Skeletal muscle tissue (tissue), 4 donors: ENCODE results near the gene TRABD2B. TPM values are rescaled to one million over a fixed set of nuclear protein-coding genes. Genes with fewer than 3 reads are reported as not detected.

Experiments used
- H3K27ac ChIP-seq: one replicate; pipeline ENCODE4 v1.7.0; 2013; ENCODE audit warnings: mild to moderate bottlenecking, low read depth, low read length, inconsistent platforms
- H3K27me3 ChIP-seq, 3 donors: one replicate each; pipeline ENCODE4 v1.7.0; 2013; ENCODE audit warnings: low read length in 3 of 3; ENCODE audit not compliant: control insufficient read depth in 3 of 3, insufficient read depth in 3 of 3
- H3K36me3 ChIP-seq, 3 donors: one replicate each; pipeline ENCODE4 v1.7.0; 2013; ENCODE audit warnings: low read length in 3 of 3; ENCODE audit not compliant: control insufficient read depth in 3 of 3, insufficient read depth in 3 of 3
- H3K4me1 ChIP-seq, 3 donors: one replicate each; pipeline ENCODE4 v1.7.0; 2013; ENCODE audit warnings: low read length in 3 of 3, mild to moderate bottlenecking in 3 of 3; ENCODE audit not compliant: control insufficient read depth in 3 of 3, insufficient read depth in 3 of 3
- H3K4me3 ChIP-seq, 3 donors: one replicate each; pipeline ENCODE4 v1.7.0; 2013; ENCODE audit warnings: low read length in 3 of 3
- H3K9ac ChIP-seq, 3 donors: one replicate each; pipeline ENCODE4 v1.7.0; 2013; ENCODE audit warnings: low read length in 3 of 3, mild to moderate bottlenecking in 3 of 3, moderate library complexity in 2 of 3, low read depth in 1 of 3
- H3K9me3 ChIP-seq, 3 donors: one replicate each; pipeline ENCODE4 v1.7.0; 2013; ENCODE audit warnings: low read length in 3 of 3; ENCODE audit not compliant: control insufficient read depth in 3 of 3
- total RNA-seq: library from RNA; depleted of rRNA; stranded (reverse); fragments of >200 nt; gene quantifications from one replicate; pipeline ENCODE4 v1.2.3, GENCODE V29; 2014
- donor health status: Osteomylitis.

Gene TRABD2B
- 0.52 TPM for total RNA-seq

- Histone ChIP-seq H3K4me3 (peak within 1 kb of the TSS; percentile 48 to 61 (median 51)), H3K9ac (peak within 1 kb of the TSS; percentile 16 to 60 (median 32)), H3K9me3 (no peaks in the 10 kb centered on the region), H3K27me3 (peaks cover 31 to 39% (median 33%) of the 10 kb centered on the region in 3 donors), H3K27ac (no peak within 1 kb of the TSS), H3K4me1 (peaks cover 2 to 10% (median 2%) of the 10 kb centered on the region in 3 donors), H3K36me3 (peaks cover 0 to 2% (median 0%) of the 10 kb centered on the region in 3 donors)
Measured at GRCh38 chr1:47997289-47998200, at the start of gene TRABD2B. TRABD2B (minus strand) TSS chr1:47997385.

GRCh38 chr1:48044311-48044710 is 47.1 kb upstream of the TRABD2B start:
- Histone ChIP-seq H3K9ac (no peak overlapping the region), H3K4me3 (no peak overlapping the region), H3K27me3 (peaks cover 5 to 20% (median 12%) of the 10 kb centered on the region in 3 donors), H3K27ac (no peak overlapping the region), H3K9me3 (no peaks in the 10 kb centered on the region), H3K36me3 (no peaks in the 10 kb centered on the region), H3K4me1 (peaks cover 0 to 2% (median 0%) of the 10 kb centered on the region in 3 donors)

GRCh38 chr1:48043622-48044021 is 46.4 kb upstream of the TRABD2B start:
- Histone ChIP-seq H3K4me3 (no peak overlapping the region), H3K9ac (no peak overlapping the region), H3K9me3 (no peaks in the 10 kb centered on the region), H3K27me3 (peaks cover 5 to 24% (median 12%) of the 10 kb centered on the region in 3 donors), H3K4me1 (peaks cover 0 to 2% (median 0%) of the 10 kb centered on the region in 3 donors), H3K36me3 (no peaks in the 10 kb centered on the region), H3K27ac (no peak overlapping the region)

GRCh38 chr1:48040154-48040553 is 43.0 kb upstream of the TRABD2B start:
- H3K27ac ChIP-seq: no peak overlapping the region

GRCh38 chr1:48039088-48040054 is 42.2 kb upstream of the TRABD2B start:
- H3K4me1 ChIP-seq: no peaks in the 10 kb centered on the region

More at GRCh38 chr1:48040154-48040553, 43.0 kb upstream of the TRABD2B start:
- peaks cover 5 to 24% (median 12%) of the 10 kb centered on the region in 3 donors for H3K27me3 ChIP-seq
- H3K4me3 ChIP-seq: no peak overlapping the region
- H3K36me3 ChIP-seq: no peaks in the 10 kb centered on the region
- no peaks in the 10 kb centered on the region for H3K4me1 ChIP-seq
- no peaks in the 10 kb centered on the region for H3K9me3 ChIP-seq
- no peak overlapping the region for H3K9ac ChIP-seq

GRCh38 chr1:48038270-48038767 is 41.1 kb upstream of the TRABD2B start:
- H3K4me3 ChIP-seq: no peak overlapping the region
- H3K36me3 ChIP-seq: no peaks in the 10 kb centered on the region
- peaks cover 5 to 19% (median 12%) of the 10 kb centered on the region in 3 donors for H3K27me3 ChIP-seq
- H3K9me3 ChIP-seq: no peaks in the 10 kb centered on the region
- no peak overlapping the region for H3K27ac ChIP-seq
- H3K4me1 ChIP-seq: no peaks in the 10 kb centered on the region
- H3K9ac ChIP-seq: no peak overlapping the region

More at GRCh38 chr1:48039088-48040054, 42.2 kb upstream of the TRABD2B start:
- H3K9me3 ChIP-seq: no peaks in the 10 kb centered on the region
- no peaks in the 10 kb centered on the region for H3K36me3 ChIP-seq
- H3K27me3 ChIP-seq: peaks cover 5 to 24% (median 12%) of the 10 kb centered on the region in 3 donors
- no peak overlapping the region for H3K27ac ChIP-seq
- no peak overlapping the region for H3K4me3 ChIP-seq
- no peak overlapping the region for H3K9ac ChIP-seq

GRCh38 chr1:48036710-48037355 is 39.6 kb upstream of the TRABD2B start:
- H3K27ac ChIP-seq: no peak overlapping the region
- no peaks in the 10 kb centered on the region for H3K4me1 ChIP-seq
- H3K9ac ChIP-seq: no peak overlapping the region
- no peak overlapping the region for H3K4me3 ChIP-seq
- no peaks in the 10 kb centered on the region for H3K9me3 ChIP-seq
- peaks cover 4 to 18% (median 12%) of the 10 kb centered on the region in 3 donors for H3K27me3 ChIP-seq
- no peaks in the 10 kb centered on the region for H3K36me3 ChIP-seq

GRCh38 chr1:48035371-48036141 is 38.4 kb upstream of the TRABD2B start:
- H3K4me3 ChIP-seq: no peak overlapping the region
- peaks cover 0 to 8% (median 0%) of the 10 kb centered on the region in 3 donors for H3K27me3 ChIP-seq
- no peaks in the 10 kb centered on the region for H3K9me3 ChIP-seq
- H3K4me1 ChIP-seq: no peaks in the 10 kb centered on the region
- no peak overlapping the region for H3K27ac ChIP-seq
- no peaks in the 10 kb centered on the region for H3K36me3 ChIP-seq
- no peak overlapping the region for H3K9ac ChIP-seq
